A549 (cell line): ENCODE measurements around the gene RPS8. TPM values are rescaled to one million over a fixed set of nuclear protein-coding genes. Genes with fewer than 3 reads are reported as not detected.
A peak's percentile ranks its signal among the peaks of the same experiment; 100 is the strongest.

ENCODE experiments used
- ATAC-seq, 2 experiments: fragments of 200-7000 bp in 1 of 2; fragments of >200 bp in 1 of 2; cut with Nextera tagmentation in 1 of 2; cut with Tn5 transposase in 1 of 2; 3 replicates each; pipeline versions ENCODE4 v1.8.0 to v1.9.1; 2018 to 2020; ENCODE audit warnings: mild to moderate bottlenecking in 1 of 2, moderate library complexity in 1 of 2
- CTCF ChIA-PET: fragments of 300-600 bp; sonication (Branson Sonifier 250); formaldehyde crosslinking; extraction: SDS; loops from one replicate; lab custom pipeline; 2021; ENCODE audit warnings: antibody characterized with exemption, inconsistent platforms; lab: Yijun Ruan, JAX
- POLR2A ChIA-PET: fragments of 350-600 bp; formaldehyde crosslinking; extraction: SDS; loops from one replicate; lab custom pipeline; 2021; ENCODE audit warnings: antibody characterized with exemption, inconsistent platforms; lab: Yijun Ruan, JAX
- DNase-seq, 2 experiments: peaks; one replicate each; pipeline versions ENCODE4 v3.0.0 to v3.0.0-alpha.2; 2011 to 2016; ENCODE audit warnings: low read depth in 1 of 2, low spot score in 1 of 2
- FAIRE-seq: peaks from 2 replicates; lab custom pipeline; 2011; peaks lifted over from hg19 to GRCh38; lab: Jason Lieb, UNC
- H3K27ac ChIP-seq, 2 experiments: fragments of >200 bp; sonication (Bioruptor Twin); formaldehyde crosslinking; 3 replicates each; pipeline ENCODE4 v1.5.1; 2016 to 2017
- H3K4me1 ChIP-seq: fragments of >200 bp; sonication (Bioruptor Twin); formaldehyde crosslinking; 3 replicates; pipeline ENCODE4 v1.6.1; 2016
- H3K4me2 ChIP-seq: fragments of >200 bp; sonication (Bioruptor Twin); formaldehyde crosslinking; 3 replicates; pipeline ENCODE4 v1.6.1; 2016
- H3K4me3 ChIP-seq: fragments of >200 bp; sonication (Bioruptor Twin); formaldehyde crosslinking; 3 replicates; pipeline ENCODE4 v1.5.1; 2016
- H3K9me3 ChIP-seq: fragments of >200 bp; sonication (Bioruptor Twin); formaldehyde crosslinking; 3 replicates; pipeline ENCODE4 v1.6.1; 2016
- E2F6 ChIP-seq: IDR thresholded peaks from 2 replicates; pipeline ENCODE4 v1.6.1; 2012; ENCODE audit warnings: low read depth, borderline replicate concordance
- FOSB ChIP-seq: fragments of 250-450 bp; sonication (Bioruptor Pico); IDR thresholded peaks from 2 replicates; pipeline ENCODE4 v1.5.0; 2020; ENCODE audit warnings: mild to moderate bottlenecking, moderate library complexity
- JUN ChIP-seq, 2 experiments: fragments of >200 bp; sonication (Bioruptor Twin); formaldehyde crosslinking; IDR thresholded peaks; 2 replicates in 1 of 2; 3 replicates in 1 of 2; pipeline ENCODE4 v1.6.1; 2016 to 2017
- MAFK ChIP-seq: fragments of 450-650 bp; IDR thresholded peaks from 2 replicates; pipeline ENCODE4 v1.6.1; 2014; ENCODE audit not compliant: partially characterized antibody
- MAX ChIP-seq: IDR thresholded peaks from 2 replicates; pipeline ENCODE4 v1.6.1; 2012
- POLR2A ChIP-seq: IDR thresholded peaks from 2 replicates; pipeline ENCODE4 v1.6.1; 2012; ENCODE audit warnings: mild to moderate bottlenecking, low read length
- RARB ChIP-seq: fragments of 250-450 bp; sonication (Bioruptor Pico); IDR thresholded peaks from 2 replicates; pipeline ENCODE4 v1.8.0; 2021; ENCODE audit warnings: mild to moderate bottlenecking, moderate library complexity
- ZSCAN20 ChIP-seq: fragments of 250-450 bp; sonication (Bioruptor Pico); IDR thresholded peaks from 2 replicates; pipeline ENCODE4 v1.8.0; 2022; ENCODE audit warnings: mild to moderate bottlenecking, moderate library complexity
- WGBS: methylation state at CpG from one replicate; pipeline ENCODE4 v1.1.6; 2017; ENCODE audit errors: missing lambda C conversion rate; 5-methylcytosine and 5-hydroxymethylcytosine counted together
- polyA plus RNA-seq, 4 experiments: library from polyadenylated mRNA; depleted of rRNA in 3 of 4; stranded (reverse); fragments of >200 nt; fragmentation: RNase III in 1 of 4; extraction: RNeasy Plus Mini Kit Qiagen cat#74134 plus additional on column Dnase treatment in 1 of 4; gene quantifications; 2 replicates in 3 of 4; 3 replicates in 1 of 4; pipeline ENCODE4 v1.2.3, GENCODE V29; 2011 to 2017
- TF ChIP-seq, protein P1 (sequence below): fragments of 250-450 bp; sonication (Bioruptor Pico); IDR thresholded peaks from 2 replicates; pipeline ENCODE4 v1.5.0; 2021; ENCODE audit warnings: mild to moderate bottlenecking, moderate library complexity, borderline replicate concordance

The RPS8 gene
- polyA plus RNA-seq, 2 of the 4 experiments (the other 2 are of a cell fraction), result 1,577 to 1,820 TPM

DNA sequence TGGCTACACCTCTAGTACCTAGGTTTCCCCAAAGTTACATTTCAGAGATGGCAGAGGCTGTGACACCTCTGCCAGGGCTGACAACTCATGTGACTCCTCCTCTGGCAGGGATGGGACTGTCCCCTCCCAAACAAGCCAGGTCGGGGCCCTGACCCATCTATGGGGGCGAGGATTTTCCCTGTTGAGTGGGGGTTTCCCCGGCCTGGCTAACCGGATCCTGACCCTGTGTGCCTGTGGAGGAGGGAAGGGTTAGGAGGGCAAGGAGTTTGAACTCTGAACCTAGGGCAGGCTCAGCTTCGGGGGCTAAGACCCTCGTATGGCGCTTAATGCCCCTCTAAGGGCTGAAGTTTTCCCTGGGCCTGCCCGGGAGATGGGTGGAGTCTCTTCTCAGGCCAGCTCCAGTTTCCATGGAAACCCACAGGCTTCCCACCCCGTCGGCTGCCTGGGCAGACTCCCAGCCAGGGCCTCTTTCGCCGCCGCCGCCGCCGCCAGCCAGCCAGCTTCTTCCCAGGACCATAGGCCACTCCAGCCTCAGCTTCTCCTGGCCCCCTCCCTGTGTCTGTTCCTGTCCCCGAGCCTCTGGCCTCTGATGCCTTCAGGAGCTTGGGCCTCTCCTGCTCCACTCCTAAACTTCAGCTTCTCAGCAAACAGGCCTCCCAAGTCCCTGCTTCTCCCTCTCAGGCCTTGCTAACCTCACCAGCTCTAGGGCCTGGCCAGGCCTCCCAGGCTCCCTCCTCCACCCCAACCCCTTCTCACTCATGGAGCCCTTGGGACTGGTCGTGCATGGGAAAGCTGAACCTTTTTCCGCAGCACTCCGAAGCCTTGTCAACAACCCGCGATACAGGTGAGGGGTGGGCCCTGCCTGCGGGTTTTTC is 33.0 kb downstream of the RPS8 start, which contains the start of gene BTBD19:
TSS of gene BTBD19 (plus strand) at position 461 of the 875 bp plus-strand sequence. CDS start at position 759, 298 bp downstream.
- H3K4me3 ChIP-seq, result peak within 1 kb of the TSS; percentile 31
- peak within 1 kb of the TSS; percentile 98 to 99 for H3K27ac ChIP-seq
- ChIA-PET CTCF (interaction anchor here (0.7 to 2.4 kb wide), 9 partner anchors 9 to 210 kb away, joined by 3 to 23 read pairs (median 4); partner anchors contain the start of genes PLK3 and RNU5D-1), POLR2A (interaction anchor here (1.2 to 3.9 kb wide), 6 partner anchors 8 to 714 kb away, joined by 3 to 57 read pairs (median 9); partner anchors contain the start of genes PLK3, PRDX1, RNU5D-1 and RPS8)
- H3K4me1 ChIP-seq, result peaks cover 75% of the 10 kb centered on the region
- no peaks in the 10 kb centered on the region for H3K9me3 ChIP-seq
- ATAC-seq (peak in 1 of 2 experiments; percentile 37; a peak in 4 of 6 replicates), DNase-seq (peak in 1 of 2 experiments; percentile 65), FAIRE-seq (no peak)
- WGBS, result 42% methylated on average over 17 of the region's 23 CpGs
- TF ChIP-seq POLR2A (no peak), RARB (CRISPR knock-in tag) (0 out of 2 replicates have a peak, but pooled peaks have one; percentile 9), ZSCAN20 (CRISPR knock-in tag) (0 out of 2 replicates have a peak, but pooled peaks have one; percentile 47)
- peak within 1 kb of the TSS; percentile 81 for H3K4me2 ChIP-seq

- no peaks in the 10 kb centered on the region for H3K9me3 ChIP-seq
- CTCF ChIA-PET, result interaction anchor here (0.6 to 2.4 kb wide), 9 partner anchors 8 to 209 kb away, joined by 3 to 23 read pairs (median 4); partner anchors contain the start of genes PLK3 and RNU5D-1
- peak overlapping the region; percentile 98 to 99 for H3K27ac ChIP-seq
- TF ChIP-seq FOSB (CRISPR knock-in tag) (no peak), MAFK (peak; percentile 54), JUN (IDR thresholded peaks at IDR 0.05) (peak in 1 of 2 experiments; percentile 6; a peak in 1 of 5 replicates)
- TF ChIP-seq, all 56 proteins: peak for 2
- ATAC-seq, result no peak
- WGBS, result 35% methylated on average over 3 of the region's 6 CpGs
- peak in 1 of 2 experiments; percentile 46 for DNase-seq
- no peak for FAIRE-seq
- H3K4me1 ChIP-seq, result peaks cover 75% of the 10 kb centered on the region
- H3K4me3 ChIP-seq, result peak overlapping the region; percentile 31
- POLR2A ChIA-PET, result interaction anchor here (1.7 to 3.9 kb wide), 4 partner anchors 9 to 88 kb away, joined by 5 to 57 read pairs (median 26); partner anchors contain the start of genes PLK3 and RPS8
- H3K4me2 ChIP-seq, result peak overlapping the region; percentile 81
Observed at GRCh38 chr1:44808938-44809917, 33.9 kb downstream of the RPS8 start.

DNA sequence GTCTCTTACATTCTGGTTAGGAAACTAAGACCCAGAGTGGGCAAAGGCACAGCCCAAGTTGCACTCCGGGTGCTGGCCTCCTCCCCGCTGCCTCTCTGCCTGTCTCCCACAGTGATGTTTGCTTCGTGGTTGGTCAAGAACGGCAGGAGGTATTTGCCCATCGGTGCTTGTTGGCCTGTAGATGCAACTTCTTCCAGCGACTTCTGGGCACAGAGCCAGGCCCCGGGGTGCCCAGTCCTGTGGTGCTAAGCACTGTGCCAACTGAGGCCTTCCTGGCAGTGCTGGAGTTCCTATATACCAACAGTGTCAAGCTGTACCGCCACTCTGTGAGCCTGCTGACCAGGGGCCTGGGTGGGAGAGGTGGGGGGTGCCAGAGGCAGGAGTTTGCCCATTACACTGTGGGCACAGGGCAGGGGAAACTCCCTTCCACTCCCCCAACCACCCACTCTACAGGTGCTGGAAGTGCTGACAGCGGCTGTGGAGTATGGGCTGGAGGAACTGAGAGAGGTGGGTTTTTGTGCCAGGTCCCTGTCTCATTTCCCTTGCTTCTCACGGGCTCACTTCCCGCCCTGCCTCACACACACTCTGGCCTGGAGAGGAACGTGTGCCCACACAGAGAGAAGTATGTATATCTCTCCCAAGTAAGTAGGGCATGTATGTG is 34.9 kb downstream of the RPS8 start:
- TF ChIP-seq E2F6, result no peak
- 0 out of 2 replicates have a peak, but pooled peaks have one; percentile 13 for TF ChIP-seq MAX
- TF ChIP-seq, protein P1, sequence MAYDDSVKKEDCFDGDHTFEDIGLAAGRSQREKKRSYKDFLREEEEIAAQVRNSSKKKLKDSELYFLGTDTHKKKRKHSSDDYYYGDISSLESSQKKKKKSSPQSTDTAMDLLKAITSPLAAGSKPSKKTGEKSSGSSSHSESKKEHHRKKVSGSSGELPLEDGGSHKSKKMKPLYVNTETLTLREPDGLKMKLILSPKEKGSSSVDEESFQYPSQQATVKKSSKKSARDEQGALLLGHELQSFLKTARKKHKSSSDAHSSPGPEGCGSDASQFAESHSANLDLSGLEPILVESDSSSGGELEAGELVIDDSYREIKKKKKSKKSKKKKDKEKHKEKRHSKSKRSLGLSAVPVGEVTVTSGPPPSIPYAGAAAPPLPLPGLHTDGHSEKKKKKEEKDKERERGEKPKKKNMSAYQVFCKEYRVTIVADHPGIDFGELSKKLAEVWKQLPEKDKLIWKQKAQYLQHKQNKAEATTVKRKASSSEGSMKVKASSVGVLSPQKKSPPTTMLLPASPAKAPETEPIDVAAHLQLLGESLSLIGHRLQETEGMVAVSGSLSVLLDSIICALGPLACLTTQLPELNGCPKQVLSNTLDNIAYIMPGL (CRISPR knock-in tag), result no peak
- TF ChIP-seq JUN (IDR thresholded peaks at IDR 0.05), result peak in 1 of 2 experiments; percentile 18; a peak in 2 of 5 replicates
- H3K4me1 ChIP-seq, result peaks cover 81% of the 10 kb centered on the region
- ATAC-seq (no peak), DNase-seq (peak in 1 of 2 experiments; percentile 50), FAIRE-seq (no peak)
- CTCF ChIA-PET, result interaction anchor here (0.6 to 2.4 kb wide), 4 partner anchors 8 to 80 kb away, joined by 3 to 23 read pairs (median 13); partner anchors contain the start of genes PLK3 and RNU5D-1
- H3K27ac ChIP-seq, result peak overlapping the region; percentile 98 to 99
- peak overlapping the region; percentile 81 for H3K4me2 ChIP-seq
- no peak overlapping the region for H3K4me3 ChIP-seq
- H3K9me3 ChIP-seq, result no peaks in the 10 kb centered on the region
- 35% methylated on average over 7 of the region's 12 CpGs for whole genome bisulfite sequencing
- POLR2A ChIA-PET, result interaction anchor here (1.7 to 3.9 kb wide), 3 partner anchors 8 to 89 kb away, joined by 5 to 57 read pairs (median 40); partner anchors contain the start of gene PLK3
